Mucosa of gallbladder (tissue), 1 donor: ENCODE data around the gene AFF3. TPM values are rescaled to one million over a fixed set of nuclear protein-coding genes. Genes with fewer than 3 reads are reported as not detected.
"Not testable (repeated sequence)": the region's sequence is repeated elsewhere in the genome, so short reads cannot be mapped to it uniquely, and the experiment has no call there.

Experiments
- DNase-seq: peaks from one replicate; pipeline ENCODE4 v3.0.0-alpha.2; 2020; ENCODE audit warnings: low spot score
- total RNA-seq: library from RNA; stranded (reverse); gene quantifications from one replicate; pipeline ENCODE4 v1.2.1, GENCODE V29; 2021
- donor health status: DM: no; HTN: no; CAD: no.

The AFF3 gene, protein sequence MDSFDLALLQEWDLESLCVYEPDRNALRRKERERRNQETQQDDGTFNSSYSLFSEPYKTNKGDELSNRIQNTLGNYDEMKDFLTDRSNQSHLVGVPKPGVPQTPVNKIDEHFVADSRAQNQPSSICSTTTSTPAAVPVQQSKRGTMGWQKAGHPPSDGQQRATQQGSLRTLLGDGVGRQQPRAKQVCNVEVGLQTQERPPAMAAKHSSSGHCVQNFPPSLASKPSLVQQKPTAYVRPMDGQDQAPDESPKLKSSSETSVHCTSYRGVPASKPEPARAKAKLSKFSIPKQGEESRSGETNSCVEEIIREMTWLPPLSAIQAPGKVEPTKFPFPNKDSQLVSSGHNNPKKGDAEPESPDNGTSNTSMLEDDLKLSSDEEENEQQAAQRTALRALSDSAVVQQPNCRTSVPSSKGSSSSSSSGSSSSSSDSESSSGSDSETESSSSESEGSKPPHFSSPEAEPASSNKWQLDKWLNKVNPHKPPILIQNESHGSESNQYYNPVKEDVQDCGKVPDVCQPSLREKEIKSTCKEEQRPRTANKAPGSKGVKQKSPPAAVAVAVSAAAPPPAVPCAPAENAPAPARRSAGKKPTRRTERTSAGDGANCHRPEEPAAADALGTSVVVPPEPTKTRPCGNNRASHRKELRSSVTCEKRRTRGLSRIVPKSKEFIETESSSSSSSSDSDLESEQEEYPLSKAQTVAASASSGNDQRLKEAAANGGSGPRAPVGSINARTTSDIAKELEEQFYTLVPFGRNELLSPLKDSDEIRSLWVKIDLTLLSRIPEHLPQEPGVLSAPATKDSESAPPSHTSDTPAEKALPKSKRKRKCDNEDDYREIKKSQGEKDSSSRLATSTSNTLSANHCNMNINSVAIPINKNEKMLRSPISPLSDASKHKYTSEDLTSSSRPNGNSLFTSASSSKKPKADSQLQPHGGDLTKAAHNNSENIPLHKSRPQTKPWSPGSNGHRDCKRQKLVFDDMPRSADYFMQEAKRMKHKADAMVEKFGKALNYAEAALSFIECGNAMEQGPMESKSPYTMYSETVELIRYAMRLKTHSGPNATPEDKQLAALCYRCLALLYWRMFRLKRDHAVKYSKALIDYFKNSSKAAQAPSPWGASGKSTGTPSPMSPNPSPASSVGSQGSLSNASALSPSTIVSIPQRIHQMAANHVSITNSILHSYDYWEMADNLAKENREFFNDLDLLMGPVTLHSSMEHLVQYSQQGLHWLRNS (N-terminal part only)
- total RNA-seq, result 9.1 TPM

DNA sequence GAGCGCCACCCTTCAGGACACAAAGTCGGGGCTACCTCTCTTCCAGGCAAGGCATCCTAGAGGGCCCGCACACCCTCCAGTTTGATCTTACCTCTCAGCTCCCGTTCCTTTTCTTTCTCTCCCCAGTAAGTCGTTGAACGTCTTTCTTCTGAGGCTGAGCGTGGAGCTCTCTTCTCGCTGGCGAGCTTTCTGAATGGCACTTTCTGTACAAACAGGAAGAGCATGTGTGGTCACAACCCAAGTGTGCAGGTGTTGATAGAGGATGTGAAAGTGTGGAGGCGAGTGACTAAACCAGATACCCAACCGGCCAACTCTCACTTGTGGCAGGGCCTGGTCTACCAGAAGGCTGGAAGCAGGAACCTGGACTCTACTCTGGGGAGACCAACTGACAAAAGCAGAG, at the start of gene AFF3:
Gene AFF3 (minus strand): TSS at position 198 of the 400 bp plus-strand sequence. CDS start 38,136 bp downstream, outside the sequence.
- DNase-seq, result no peak

GRCh38 chr2:100189387-100189786, 47.0 kb upstream of the AFF3 start:
- no peak for DNase-seq

DNA sequence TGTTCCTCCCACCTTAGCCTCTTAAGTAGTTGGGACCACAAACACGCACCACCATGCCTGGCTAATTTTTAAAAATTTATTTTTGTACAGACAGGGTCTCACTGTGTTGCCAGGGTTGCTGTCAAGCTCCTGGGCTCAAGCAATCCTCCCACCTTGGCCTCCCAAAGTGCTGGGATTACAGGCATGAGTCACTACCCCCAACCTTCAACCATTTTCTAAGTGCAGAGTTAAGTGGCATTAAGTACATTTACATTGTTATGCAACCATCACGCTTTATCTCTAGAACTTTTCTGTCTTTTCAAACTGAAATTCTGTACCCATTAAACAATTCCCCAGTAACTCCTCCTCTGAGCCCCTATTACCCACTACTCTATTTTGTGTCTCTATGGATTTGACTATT, 45.9 kb upstream of the AFF3 start:
- no peak for DNase-seq

DNA sequence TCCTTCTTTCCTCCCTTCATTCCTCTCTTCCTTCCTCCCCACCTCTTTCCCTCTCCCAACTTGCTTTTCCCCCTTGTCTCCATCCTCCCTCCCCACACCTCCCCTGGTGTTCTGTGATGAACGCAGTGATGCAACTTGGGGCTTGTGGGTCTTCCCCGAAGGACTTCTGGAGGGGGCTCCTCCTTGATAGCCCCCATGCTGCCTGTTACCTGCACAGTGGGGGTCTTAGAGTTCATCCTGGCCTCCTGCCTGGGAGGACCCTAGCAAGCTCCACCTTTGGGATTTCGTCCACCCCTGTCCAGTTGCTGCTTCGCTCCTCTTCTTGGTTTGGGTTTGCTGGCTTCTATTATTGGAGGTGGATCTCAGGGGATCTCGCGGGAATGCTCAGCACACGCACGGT, 43.7 kb upstream of the AFF3 start:
- DNase-seq, result no peak

DNA sequence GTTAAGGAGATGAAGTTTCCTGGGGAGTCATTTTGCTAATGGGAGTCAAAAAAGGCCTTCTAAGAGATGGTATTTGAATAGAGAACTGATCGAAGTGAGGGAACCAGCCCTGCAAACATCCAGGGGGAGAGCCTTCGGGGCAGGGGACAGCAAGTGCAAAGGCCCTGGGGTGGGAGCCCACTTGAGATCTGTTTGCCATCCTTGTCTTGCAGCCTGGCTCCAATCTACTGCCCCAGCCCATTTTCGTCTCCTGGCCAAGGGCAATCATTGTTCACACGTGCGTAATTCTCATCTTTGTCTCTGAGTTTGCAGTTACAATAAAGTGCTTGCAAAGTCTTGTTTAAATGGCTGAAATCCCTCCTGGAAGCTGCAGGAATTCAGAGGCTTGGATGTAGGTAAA, 43.1 kb upstream of the AFF3 start:
- no peak for DNase-seq

DNA sequence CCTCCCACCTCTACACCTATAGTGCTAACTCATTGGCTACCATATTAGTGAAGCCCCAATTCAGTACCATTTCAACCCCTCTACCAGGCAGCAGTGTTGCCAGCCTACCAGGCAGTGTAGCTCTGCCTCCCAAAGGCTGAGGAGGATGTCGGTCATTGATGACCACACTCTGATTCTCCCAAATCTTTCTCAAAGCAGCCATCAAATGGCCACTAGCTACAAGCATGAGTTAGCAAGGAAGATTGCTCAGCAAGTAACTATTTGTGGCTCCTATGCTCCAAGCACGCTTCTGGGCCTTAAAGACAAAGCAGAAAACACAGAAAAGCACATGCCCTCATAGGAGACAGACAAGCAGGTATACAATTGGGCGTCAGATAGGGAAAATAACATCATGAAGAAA, 42.7 kb upstream of the AFF3 start:
- no peak for DNase-seq

GRCh38 chr2:100184055-100184737, 41.8 kb upstream of the AFF3 start:
- no peak for DNase-seq

DNA sequence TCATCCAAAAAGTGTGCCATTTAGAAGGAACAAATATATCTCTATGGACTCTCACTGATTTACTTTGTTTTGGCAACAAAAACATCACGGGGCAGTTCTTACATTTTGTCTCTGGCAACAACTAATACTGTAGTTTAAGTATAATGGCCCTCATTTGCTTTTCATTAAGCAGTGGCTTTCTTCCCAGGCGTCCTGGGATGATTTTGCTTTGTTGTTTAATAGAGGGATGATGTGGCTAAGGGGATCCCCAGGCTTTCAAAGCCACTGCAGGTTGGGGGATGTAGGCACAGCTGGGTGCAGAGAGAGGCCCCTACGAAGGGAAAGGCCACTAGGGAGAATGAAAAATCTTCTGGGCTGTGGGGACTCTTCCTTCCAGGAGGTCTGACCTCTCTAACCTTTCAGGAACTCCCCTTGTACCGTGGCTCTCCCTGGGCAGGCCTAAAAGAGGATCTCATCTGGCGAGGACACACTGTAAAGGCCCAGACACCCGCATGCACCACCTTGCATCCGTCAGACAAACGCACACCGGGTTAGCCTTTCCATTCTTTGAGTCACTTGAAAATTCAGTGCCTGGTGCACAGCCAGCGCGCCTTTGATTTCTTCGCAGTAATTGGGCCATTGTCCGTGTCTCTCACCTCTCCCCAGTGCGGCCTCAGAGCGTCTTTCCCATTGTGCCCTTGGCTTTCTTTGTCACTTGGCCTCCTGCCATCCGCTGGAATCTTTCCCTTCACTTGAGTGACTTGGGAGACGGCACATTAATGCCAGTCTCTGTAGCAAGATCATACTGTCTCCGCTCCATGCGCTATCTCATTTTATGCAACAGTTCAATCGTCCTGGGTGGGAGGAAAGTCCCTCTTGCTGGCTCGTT, 40.3 kb upstream of the AFF3 start:
- no peak for DNase-seq

- no peak for DNase-seq
These were observed 38.1 kb upstream of the AFF3 start for GRCh38 chr2:100180503-100180902.

DNA sequence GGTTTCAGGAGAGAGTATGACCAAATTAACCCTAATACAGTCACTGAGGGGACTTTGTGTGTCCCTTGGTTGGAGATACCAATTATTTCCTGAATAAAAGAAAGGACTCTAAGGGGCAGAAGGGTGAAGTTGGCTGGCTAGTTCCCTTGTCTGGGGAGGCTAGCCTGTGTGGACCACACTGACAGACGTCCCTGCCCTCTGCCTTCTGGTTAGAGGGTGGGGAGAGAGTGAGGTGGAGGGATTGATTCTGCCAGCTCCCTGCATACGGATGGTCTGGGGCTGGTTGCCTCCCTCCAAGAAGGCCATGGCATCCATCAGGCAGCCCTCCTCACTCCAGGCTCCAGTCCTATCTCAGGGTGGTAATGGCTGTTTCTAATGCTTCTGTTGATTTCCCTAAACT, 37.4 kb upstream of the AFF3 start:
- no peak for DNase-seq

DNA sequence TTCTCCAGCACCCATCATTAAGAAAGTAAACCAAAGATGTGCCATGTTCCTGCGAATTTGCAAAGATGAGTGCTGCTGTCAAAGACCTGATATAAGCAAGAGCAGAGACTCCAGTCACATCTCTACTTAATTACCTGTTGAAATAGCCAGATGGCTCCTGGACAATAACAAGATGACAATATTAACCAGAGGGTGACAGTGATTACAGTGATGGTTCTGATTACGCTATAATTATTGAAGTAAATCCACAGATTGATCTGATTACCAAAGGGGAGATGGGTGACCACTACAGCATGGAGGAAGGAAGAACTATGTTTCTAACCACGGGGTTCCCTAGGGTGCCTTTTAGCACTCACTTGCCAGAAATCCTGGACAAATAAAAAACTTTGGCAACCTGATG, 36.5 kb upstream of the AFF3 start:
- no peak for DNase-seq

DNA sequence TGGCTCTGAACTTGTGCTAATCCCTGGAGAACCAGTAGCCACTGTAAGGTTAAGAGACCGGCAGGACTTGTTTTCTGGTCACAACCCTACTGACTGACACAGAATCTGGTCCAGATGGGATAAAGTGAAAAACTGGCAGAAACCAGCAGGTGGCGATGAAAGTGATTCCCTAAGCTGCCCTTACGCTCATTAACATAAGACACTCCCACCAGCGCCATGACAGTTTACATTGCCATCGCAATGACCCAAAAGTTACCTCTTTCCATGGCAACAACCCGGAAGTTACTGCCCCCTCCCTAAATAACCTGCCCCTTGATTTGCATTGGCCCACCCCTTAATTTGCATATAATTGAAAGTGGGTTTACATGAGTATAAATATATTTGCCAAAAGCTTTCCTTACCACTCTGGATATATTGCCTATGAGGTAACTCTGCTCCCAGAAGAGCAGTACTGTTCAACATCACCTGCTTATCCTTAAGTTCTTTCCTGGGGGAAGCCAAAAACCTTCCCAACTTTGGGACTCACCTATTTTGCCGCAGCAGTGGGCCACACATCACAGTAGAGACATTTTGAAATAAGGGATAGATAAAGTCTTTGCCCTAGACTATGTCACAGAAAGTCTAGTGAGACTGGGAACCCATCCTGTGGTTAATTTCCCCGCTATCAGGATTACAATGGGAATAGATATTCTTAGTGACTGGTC, 35.8 kb upstream of the AFF3 start:
- DNase-seq, result no peak

- DNase-seq, result no peak
These were observed 34.5 kb upstream of the AFF3 start for GRCh38 chr2:100176925-100177324.

DNA sequence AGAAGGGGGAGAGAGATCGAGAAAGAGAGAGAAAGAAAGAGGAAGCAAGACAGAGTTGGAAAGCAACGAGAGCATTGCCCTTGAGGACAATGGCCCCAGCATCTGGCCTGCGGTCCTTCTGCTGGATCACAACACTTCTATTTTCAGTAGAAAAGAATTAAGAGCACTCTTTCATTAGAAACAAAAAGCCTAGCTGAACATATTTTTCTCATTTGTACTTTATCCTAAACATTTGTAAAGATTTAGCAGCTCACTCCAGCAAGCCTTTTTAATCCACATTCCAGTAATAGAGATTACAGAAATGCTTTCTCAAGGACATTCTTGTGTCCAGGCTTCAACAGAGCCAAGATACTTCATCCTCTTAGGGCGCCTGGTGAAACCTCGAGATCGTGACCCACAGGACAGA, 31.6 kb upstream of the AFF3 start:
- DNase-seq, result no peak

DNA sequence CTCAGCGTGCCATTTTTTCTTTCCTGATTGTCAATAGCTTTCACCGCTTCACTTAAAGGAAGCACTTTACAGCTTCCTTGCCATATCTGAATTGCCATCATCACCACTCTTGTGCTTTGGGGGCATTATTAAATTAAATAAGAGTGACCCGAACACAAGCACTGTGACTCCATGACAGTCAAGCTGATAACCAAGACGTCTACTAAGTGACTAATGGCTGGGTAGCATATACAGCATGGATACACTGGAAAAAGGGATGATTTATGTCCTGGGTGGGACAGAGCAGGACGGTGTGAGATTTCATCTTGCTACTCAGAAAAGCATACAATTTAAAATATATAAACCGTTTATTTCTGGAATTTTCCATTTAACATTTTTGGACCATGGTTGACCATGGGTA, 24.3 kb upstream of the AFF3 start:
- DNase-seq, result no peak

- no peak for DNase-seq
These were observed 21.2 kb upstream of the AFF3 start for GRCh38 chr2:100163605-100164004.

- DNase-seq, result no peak
These were observed 19.7 kb upstream of the AFF3 start for GRCh38 chr2:100161945-100162620.

DNA sequence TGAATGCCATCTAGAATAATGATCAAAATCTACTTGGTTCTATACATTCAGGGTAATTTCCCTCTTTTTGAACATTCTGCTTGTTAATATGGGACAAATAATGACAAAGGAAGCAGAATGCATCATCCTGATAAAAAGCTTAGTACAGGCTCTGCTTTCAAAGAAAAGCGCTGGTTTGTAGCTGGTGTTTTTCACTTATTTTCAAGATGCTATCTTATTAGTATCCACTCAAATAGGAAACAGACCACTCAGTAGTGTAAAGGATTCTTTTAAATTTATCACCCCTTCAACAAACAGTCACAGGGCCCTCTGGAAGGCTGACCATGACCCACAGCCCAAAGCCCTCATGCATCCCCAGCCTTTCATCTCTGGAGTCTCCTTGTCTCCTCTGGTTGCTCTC, 18.0 kb upstream of the AFF3 start:
- DNase-seq, result no peak

DNA sequence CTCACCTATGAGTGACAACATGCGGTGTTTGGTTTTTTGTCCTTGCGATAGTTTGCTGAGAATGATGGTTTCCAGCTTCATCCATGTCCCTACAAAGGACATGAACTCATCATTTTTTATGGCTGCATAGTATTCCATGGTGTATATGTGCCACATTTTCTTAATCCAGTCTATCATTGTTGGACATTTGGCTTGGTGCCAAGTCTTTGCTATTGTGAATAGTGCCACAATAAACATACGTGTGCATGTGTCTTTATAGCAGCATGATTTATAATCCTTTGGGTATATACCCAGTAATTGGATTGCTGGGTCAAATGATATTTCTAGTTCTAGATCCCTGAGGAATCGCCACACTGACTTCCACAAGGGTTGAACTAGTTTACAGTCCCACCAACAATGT, 9.4 kb upstream of the AFF3 start:
- DNase-seq, result not testable (repeated sequence)
